ENCODE data around the gene CYTH1. TPM values are rescaled to one million over a fixed set of nuclear protein-coding genes. Genes with fewer than 3 reads are reported as not detected.

The CYTH1 gene
- polyA plus RNA-seq, 2 donors: 36.0 to 52.8 TPM

GRCh38 chr17:78746263-78746948 is 35.7 kb downstream of the CYTH1 start:
- Histone ChIP-seq H3K27me3 (ENCODE audit: control insufficient read depth in 1 of 2, insufficient read depth in 2 of 2, low read length in 2 of 2) (no peaks in the 10 kb centered on the region), H3K27ac (ENCODE audit: low read depth in 2 of 2, low read length in 1 of 2) (no peak overlapping the region), H3K9me3 (ENCODE audit: control insufficient read depth in 2 of 2, insufficient read depth in 1 of 2, low read depth in 1 of 2, low read length in 1 of 2) (no peaks in the 10 kb centered on the region), H3K36me3 (ENCODE audit: control insufficient read depth in 2 of 2, insufficient read depth in 2 of 2, low read length in 1 of 2) (no peaks in the 10 kb centered on the region), H3K4me1 (ENCODE audit: control insufficient read depth in 2 of 2, insufficient read depth in 2 of 2, low read length in 1 of 2) (peaks cover 0 to 8% of the 10 kb centered on the region in 2 donors), H3K4me3 (ENCODE audit: low read depth in 1 of 2, low read length in 2 of 2) (no peak overlapping the region)
- WGBS, 2 donors: 76 to 84% methylated on average over 12 of the region's 12 CpGs

GRCh38 chr17:78745407-78746088 is 36.5 kb downstream of the CYTH1 start:
- H3K4me1 ChIP-seq (ENCODE audit: control insufficient read depth in 2 of 2, insufficient read depth in 2 of 2, low read length in 1 of 2): peaks cover 0 to 8% of the 10 kb centered on the region in 2 donors
- H3K27ac ChIP-seq (ENCODE audit: low read depth in 2 of 2, low read length in 1 of 2): no peak overlapping the region
- 51 to 54% methylated on average over 12 of the region's 12 CpGs for WGBS, 2 donors
- no peaks in the 10 kb centered on the region for H3K27me3 ChIP-seq (ENCODE audit: control insufficient read depth in 1 of 2, insufficient read depth in 2 of 2, low read length in 2 of 2)
- H3K9me3 ChIP-seq (ENCODE audit: control insufficient read depth in 2 of 2, insufficient read depth in 1 of 2, low read depth in 1 of 2, low read length in 1 of 2): no peaks in the 10 kb centered on the region
- H3K36me3 ChIP-seq (ENCODE audit: control insufficient read depth in 2 of 2, insufficient read depth in 2 of 2, low read length in 1 of 2): no peaks in the 10 kb centered on the region
- H3K4me3 ChIP-seq (ENCODE audit: low read depth in 1 of 2, low read length in 2 of 2): no peak overlapping the region

- H3K4me1 ChIP-seq (ENCODE audit: control insufficient read depth in 2 of 2, insufficient read depth in 2 of 2, low read length in 1 of 2): peaks cover 0 to 7% of the 10 kb centered on the region in 2 donors
- H3K9me3 ChIP-seq (ENCODE audit: control insufficient read depth in 2 of 2, insufficient read depth in 1 of 2, low read depth in 1 of 2, low read length in 1 of 2): no peaks in the 10 kb centered on the region
- no peaks in the 10 kb centered on the region for H3K27me3 ChIP-seq (ENCODE audit: control insufficient read depth in 1 of 2, insufficient read depth in 2 of 2, low read length in 2 of 2)
- no peak overlapping the region for H3K27ac ChIP-seq (ENCODE audit: low read depth in 2 of 2, low read length in 1 of 2)
- 96 to 97% methylated on average over 5 of the region's 5 CpGs for WGBS, 2 donors
- H3K4me3 ChIP-seq (ENCODE audit: low read depth in 1 of 2, low read length in 2 of 2): no peak overlapping the region
- H3K36me3 ChIP-seq (ENCODE audit: control insufficient read depth in 2 of 2, insufficient read depth in 2 of 2, low read length in 1 of 2): peaks cover 0 to 4% of the 10 kb centered on the region in 2 donors
Measured at GRCh38 chr17:78742901-78743300, 39.2 kb downstream of the CYTH1 start.

- peaks cover 0 to 7% of the 10 kb centered on the region in 2 donors for H3K4me1 ChIP-seq (ENCODE audit: control insufficient read depth in 2 of 2, insufficient read depth in 2 of 2, low read length in 1 of 2)
- peaks cover 0 to 4% of the 10 kb centered on the region in 2 donors for H3K36me3 ChIP-seq (ENCODE audit: control insufficient read depth in 2 of 2, insufficient read depth in 2 of 2, low read length in 1 of 2)
- H3K27me3 ChIP-seq (ENCODE audit: control insufficient read depth in 1 of 2, insufficient read depth in 2 of 2, low read length in 2 of 2): no peaks in the 10 kb centered on the region
- no peak overlapping the region for H3K4me3 ChIP-seq (ENCODE audit: low read depth in 1 of 2, low read length in 2 of 2)
- WGBS, 2 donors: 73 to 83% methylated on average over 5 of the region's 5 CpGs
- no peaks in the 10 kb centered on the region for H3K9me3 ChIP-seq (ENCODE audit: control insufficient read depth in 2 of 2, insufficient read depth in 1 of 2, low read depth in 1 of 2, low read length in 1 of 2)
- H3K27ac ChIP-seq (ENCODE audit: low read depth in 2 of 2, low read length in 1 of 2): no peak overlapping the region
Measured at GRCh38 chr17:78741644-78742284, 40.3 kb downstream of the CYTH1 start.

GRCh38 chr17:78739331-78739931 is 42.6 kb downstream of the CYTH1 start:
- no peak overlapping the region for H3K4me3 ChIP-seq (ENCODE audit: low read depth in 1 of 2, low read length in 2 of 2)
- H3K4me1 ChIP-seq (ENCODE audit: control insufficient read depth in 2 of 2, insufficient read depth in 2 of 2, low read length in 1 of 2): peaks cover 3 to 9% of the 10 kb centered on the region in 2 donors
- no peaks in the 10 kb centered on the region for H3K27me3 ChIP-seq (ENCODE audit: control insufficient read depth in 1 of 2, insufficient read depth in 2 of 2, low read length in 2 of 2)
- peaks cover 0 to 4% of the 10 kb centered on the region in 2 donors for H3K36me3 ChIP-seq (ENCODE audit: control insufficient read depth in 2 of 2, insufficient read depth in 2 of 2, low read length in 1 of 2)
- H3K27ac ChIP-seq (ENCODE audit: low read depth in 2 of 2, low read length in 1 of 2): no peak overlapping the region
- no peaks in the 10 kb centered on the region for H3K9me3 ChIP-seq (ENCODE audit: control insufficient read depth in 2 of 2, insufficient read depth in 1 of 2, low read depth in 1 of 2, low read length in 1 of 2)
- 83 to 86% methylated on average over 9 of the region's 9 CpGs for WGBS, 2 donors

- H3K27ac ChIP-seq (ENCODE audit: low read depth in 2 of 2, low read length in 1 of 2): no peak overlapping the region
- H3K27me3 ChIP-seq (ENCODE audit: control insufficient read depth in 1 of 2, insufficient read depth in 2 of 2, low read length in 2 of 2): no peaks in the 10 kb centered on the region
- H3K4me1 ChIP-seq (ENCODE audit: control insufficient read depth in 2 of 2, insufficient read depth in 2 of 2, low read length in 1 of 2): peaks cover 3 to 9% of the 10 kb centered on the region in 2 donors
- 70 to 75% methylated on average over 5 of the region's 5 CpGs for WGBS, 2 donors
- peaks cover 0 to 4% of the 10 kb centered on the region in 2 donors for H3K36me3 ChIP-seq (ENCODE audit: control insufficient read depth in 2 of 2, insufficient read depth in 2 of 2, low read length in 1 of 2)
- no peak overlapping the region for H3K4me3 ChIP-seq (ENCODE audit: low read depth in 1 of 2, low read length in 2 of 2)
- no peaks in the 10 kb centered on the region for H3K9me3 ChIP-seq (ENCODE audit: control insufficient read depth in 2 of 2, insufficient read depth in 1 of 2, low read depth in 1 of 2, low read length in 1 of 2)
Measured at GRCh38 chr17:78738698-78739097, 43.4 kb downstream of the CYTH1 start.

GRCh38 chr17:78738278-78738677 is 43.8 kb downstream of the CYTH1 start:
- no peak overlapping the region for H3K27ac ChIP-seq (ENCODE audit: low read depth in 2 of 2, low read length in 1 of 2)
- H3K4me1 ChIP-seq (ENCODE audit: control insufficient read depth in 2 of 2, insufficient read depth in 2 of 2, low read length in 1 of 2): peaks cover 3 to 12% of the 10 kb centered on the region in 2 donors
- WGBS, 2 donors: 71 to 77% methylated on average over 6 of the region's 6 CpGs
- H3K36me3 ChIP-seq (ENCODE audit: control insufficient read depth in 2 of 2, insufficient read depth in 2 of 2, low read length in 1 of 2): peaks cover 0 to 4% of the 10 kb centered on the region in 2 donors
- no peak overlapping the region for H3K4me3 ChIP-seq (ENCODE audit: low read depth in 1 of 2, low read length in 2 of 2)
- no peaks in the 10 kb centered on the region for H3K27me3 ChIP-seq (ENCODE audit: control insufficient read depth in 1 of 2, insufficient read depth in 2 of 2, low read length in 2 of 2)
- no peaks in the 10 kb centered on the region for H3K9me3 ChIP-seq (ENCODE audit: control insufficient read depth in 2 of 2, insufficient read depth in 1 of 2, low read depth in 1 of 2, low read length in 1 of 2)

GRCh38 chr17:78737332-78737731 is 44.7 kb downstream of the CYTH1 start:
- no peaks in the 10 kb centered on the region for H3K9me3 ChIP-seq (ENCODE audit: control insufficient read depth in 2 of 2, insufficient read depth in 1 of 2, low read depth in 1 of 2, low read length in 1 of 2)
- H3K27me3 ChIP-seq (ENCODE audit: control insufficient read depth in 1 of 2, insufficient read depth in 2 of 2, low read length in 2 of 2): no peaks in the 10 kb centered on the region
- no peak overlapping the region for H3K27ac ChIP-seq (ENCODE audit: low read depth in 2 of 2, low read length in 1 of 2)
- peaks cover 3 to 12% of the 10 kb centered on the region in 2 donors for H3K4me1 ChIP-seq (ENCODE audit: control insufficient read depth in 2 of 2, insufficient read depth in 2 of 2, low read length in 1 of 2)
- H3K4me3 ChIP-seq (ENCODE audit: low read depth in 1 of 2, low read length in 2 of 2): peak overlapping the region in 1 of 2 donors; percentile 78
- peaks cover 0 to 4% of the 10 kb centered on the region in 2 donors for H3K36me3 ChIP-seq (ENCODE audit: control insufficient read depth in 2 of 2, insufficient read depth in 2 of 2, low read length in 1 of 2)
- WGBS, 2 donors: 19 to 21% methylated on average over 2 of the region's 2 CpGs

- H3K36me3 ChIP-seq (ENCODE audit: control insufficient read depth in 2 of 2, insufficient read depth in 2 of 2, low read length in 1 of 2): peaks cover 0 to 4% of the 10 kb centered on the region in 2 donors
Measured at GRCh38 chr17:78736526-78737079, 45.5 kb downstream of the CYTH1 start.

More at GRCh38 chr17:78736526-78737079, 45.5 kb downstream of the CYTH1 start:
- H3K27ac ChIP-seq (ENCODE audit: low read depth in 2 of 2, low read length in 1 of 2): peak overlapping the region; percentile 87 to 96
- peak overlapping the region; percentile 53 to 78 for H3K4me3 ChIP-seq (ENCODE audit: low read depth in 1 of 2, low read length in 2 of 2)
- no peaks in the 10 kb centered on the region for H3K27me3 ChIP-seq (ENCODE audit: control insufficient read depth in 1 of 2, insufficient read depth in 2 of 2, low read length in 2 of 2)
- H3K4me1 ChIP-seq (ENCODE audit: control insufficient read depth in 2 of 2, insufficient read depth in 2 of 2, low read length in 1 of 2): peaks cover 6 to 12% of the 10 kb centered on the region in 2 donors
- WGBS, 2 donors: 23 to 28% methylated on average over 15 of the region's 15 CpGs
- H3K9me3 ChIP-seq (ENCODE audit: control insufficient read depth in 2 of 2, insufficient read depth in 1 of 2, low read depth in 1 of 2, low read length in 1 of 2): no peaks in the 10 kb centered on the region
